Central memory CD8-positive, alpha-beta T cell (primary cell): ENCODE measurements around the gene SLAIN1.

Source experiments
- ATAC-seq: fragments of 150-1000 bp; cut with Tn5 transposase; replicated peaks from 2 replicates; pipeline ENCODE4 v1.10.0; 2022; ENCODE audit warnings: mild to moderate bottlenecking, moderate FRiP score, moderate number of reproducible peaks; ENCODE audit not compliant: poor library complexity, severe bottlenecking; ENCODE audit errors: extremely low read depth
- DNase-seq, 2 donors: peaks; one replicate each; pipeline ENCODE4 v3.0.0; 2021; ENCODE audit warnings: low spot score in 2 of 2
- H3K27ac Mint-ChIP-seq: one replicate; pipeline ENCODE4 v1.8.0; 2022; ENCODE audit warnings: low read depth, mild to moderate bottlenecking, moderate library complexity, mixed read lengths
- H3K27me3 Mint-ChIP-seq: one replicate; pipeline ENCODE4 v1.8.0; 2022; ENCODE audit warnings: mixed read lengths
- H3K36me3 Mint-ChIP-seq: one replicate; pipeline ENCODE4 v1.8.0; 2022; ENCODE audit warnings: mild to moderate bottlenecking, moderate library complexity, mixed read lengths; ENCODE audit not compliant: insufficient read depth
- H3K4me1 Mint-ChIP-seq: one replicate; pipeline ENCODE4 v1.8.0; 2022; ENCODE audit warnings: mixed read lengths
- H3K4me3 Mint-ChIP-seq: one replicate; pipeline ENCODE4 v1.8.0; 2022; ENCODE audit warnings: mild to moderate bottlenecking, moderate library complexity, mixed read lengths
- H3K9me3 Mint-ChIP-seq: one replicate; pipeline ENCODE4 v1.8.0; 2022; ENCODE audit warnings: mixed read lengths

Gene SLAIN1

GRCh38 chr13:77781808-77782207 lies 84.3 kb downstream of the SLAIN1 start:
- no peak for ATAC-seq
- no peak for DNase-seq
- Mint-ChIP-seq H3K9me3 (no peaks in the 10 kb centered on the region), H3K27ac (no peak overlapping the region), H3K4me1 (peaks cover 7% of the 10 kb centered on the region), H3K4me3 (no peak overlapping the region), H3K27me3 (peaks cover 14% of the 10 kb centered on the region), H3K36me3 (no peaks in the 10 kb centered on the region)

- no peaks in the 10 kb centered on the region for H3K9me3 Mint-ChIP-seq
- no peak overlapping the region for H3K27ac Mint-ChIP-seq
- H3K4me1 Mint-ChIP-seq: peaks cover 7% of the 10 kb centered on the region
- no peak overlapping the region for H3K4me3 Mint-ChIP-seq
- DNase-seq: no peak
- no peaks in the 10 kb centered on the region for H3K36me3 Mint-ChIP-seq
- no peak for ATAC-seq
- H3K27me3 Mint-ChIP-seq: peaks cover 14% of the 10 kb centered on the region
Measured at GRCh38 chr13:77784515-77784914, 87.0 kb downstream of the SLAIN1 start.

GRCh38 chr13:77786695-77787287 lies 89.3 kb downstream of the SLAIN1 start:
- Mint-ChIP-seq H3K36me3 (no peaks in the 10 kb centered on the region), H3K9me3 (no peaks in the 10 kb centered on the region), H3K27ac (no peak overlapping the region), H3K4me1 (no peaks in the 10 kb centered on the region), H3K4me3 (no peak overlapping the region), H3K27me3 (peaks cover 32% of the 10 kb centered on the region)
- no peak for ATAC-seq
- no peak for DNase-seq

GRCh38 chr13:77789376-77789775 lies 91.9 kb downstream of the SLAIN1 start:
- Mint-ChIP-seq H3K4me1 (no peaks in the 10 kb centered on the region), H3K27me3 (peaks cover 19% of the 10 kb centered on the region), H3K27ac (no peak overlapping the region), H3K4me3 (no peak overlapping the region), H3K36me3 (no peaks in the 10 kb centered on the region), H3K9me3 (no peaks in the 10 kb centered on the region)
- DNase-seq (no peak), ATAC-seq (no peak)

- Mint-ChIP-seq H3K27me3 (peaks cover 21% of the 10 kb centered on the region), H3K27ac (no peak overlapping the region), H3K4me3 (no peak overlapping the region), H3K9me3 (no peaks in the 10 kb centered on the region), H3K4me1 (no peaks in the 10 kb centered on the region), H3K36me3 (no peaks in the 10 kb centered on the region)
- DNase-seq (no peak), ATAC-seq (no peak)
Measured at GRCh38 chr13:77800219-77800618, 102.7 kb downstream of the SLAIN1 start.

GRCh38 chr13:77806518-77806917 lies 109.0 kb downstream of the SLAIN1 start:
- Mint-ChIP-seq H3K27me3 (peaks cover 26% of the 10 kb centered on the region), H3K36me3 (no peaks in the 10 kb centered on the region), H3K27ac (no peak overlapping the region), H3K4me3 (no peak overlapping the region), H3K4me1 (no peaks in the 10 kb centered on the region), H3K9me3 (no peaks in the 10 kb centered on the region)
- ATAC-seq (no peak), DNase-seq (no peak)

GRCh38 chr13:77807431-77808135 lies 110.1 kb downstream of the SLAIN1 start:
- Mint-ChIP-seq H3K4me1 (no peaks in the 10 kb centered on the region), H3K27ac (no peak overlapping the region)

GRCh38 chr13:77810430-77810829 lies 112.9 kb downstream of the SLAIN1 start:
- H3K4me1 Mint-ChIP-seq: no peaks in the 10 kb centered on the region
- no peak for DNase-seq
- no peak for ATAC-seq
- H3K27ac Mint-ChIP-seq: no peak overlapping the region
- H3K36me3 Mint-ChIP-seq: no peaks in the 10 kb centered on the region
- H3K27me3 Mint-ChIP-seq: peaks cover 2% of the 10 kb centered on the region
- no peak overlapping the region for H3K4me3 Mint-ChIP-seq
- H3K9me3 Mint-ChIP-seq: no peaks in the 10 kb centered on the region

More at GRCh38 chr13:77807431-77808135, 110.1 kb downstream of the SLAIN1 start:
- ATAC-seq (no peak), DNase-seq (no peak)
- no peaks in the 10 kb centered on the region for H3K9me3 Mint-ChIP-seq
- peaks cover 24% of the 10 kb centered on the region for H3K27me3 Mint-ChIP-seq
- no peaks in the 10 kb centered on the region for H3K36me3 Mint-ChIP-seq
- H3K4me3 Mint-ChIP-seq: no peak overlapping the region

- H3K4me1 Mint-ChIP-seq: no peaks in the 10 kb centered on the region
- H3K27ac Mint-ChIP-seq: no peak overlapping the region
- H3K9me3 Mint-ChIP-seq: no peaks in the 10 kb centered on the region
- no peaks in the 10 kb centered on the region for H3K27me3 Mint-ChIP-seq
- no peaks in the 10 kb centered on the region for H3K36me3 Mint-ChIP-seq
- H3K4me3 Mint-ChIP-seq: no peak overlapping the region
- ATAC-seq (no peak), DNase-seq (no peak)
Measured at GRCh38 chr13:77810878-77811277, 113.4 kb downstream of the SLAIN1 start.

GRCh38 chr13:77811381-77811780 lies 113.9 kb downstream of the SLAIN1 start:
- Mint-ChIP-seq H3K27ac (no peak overlapping the region), H3K27me3 (no peaks in the 10 kb centered on the region), H3K4me1 (no peaks in the 10 kb centered on the region), H3K9me3 (no peaks in the 10 kb centered on the region), H3K36me3 (no peaks in the 10 kb centered on the region), H3K4me3 (no peak overlapping the region)
- DNase-seq: no peak
- no peak for ATAC-seq

GRCh38 chr13:77811981-77812380 lies 114.5 kb downstream of the SLAIN1 start:
- Mint-ChIP-seq H3K27ac (no peak overlapping the region), H3K4me3 (no peak overlapping the region), H3K4me1 (no peaks in the 10 kb centered on the region), H3K9me3 (no peaks in the 10 kb centered on the region), H3K27me3 (no peaks in the 10 kb centered on the region), H3K36me3 (no peaks in the 10 kb centered on the region)
- DNase-seq: no peak
- ATAC-seq: no peak
